GM12878 (cell line): ENCODE results near the gene RFX1. TPM values are rescaled to one million over a fixed set of nuclear protein-coding genes. Genes with fewer than 3 reads are reported as not detected.

ENCODE experiments used
- ATAC-seq: fragments of 200-7000 bp; cut with Tn5 transposase; 3 replicates; pipeline ENCODE4 v1.9.1; 2020; ENCODE audit warnings: mild to moderate bottlenecking, moderate library complexity
- BruUV-seq: library from RNA; stranded (reverse); fragments of 400-500 nt; replicated peaks from 2 replicates; lab custom pipeline; 2021; lab: Mats Ljungman, UMichigan
- CTCF ChIA-PET: fragments of 300-600 bp; sonication (Branson Sonifier 250); formaldehyde crosslinking; extraction: SDS; loops from one replicate; lab custom pipeline; 2021; ENCODE audit warnings: inconsistent platforms; lab: Yijun Ruan, JAX
- POLR2A ChIA-PET: fragments of 350-600 bp; formaldehyde crosslinking; extraction: SDS; loops from one replicate; lab custom pipeline; 2021; ENCODE audit warnings: inconsistent platforms; lab: Charles Lee
- RAD21 ChIA-PET: fragments of 300-600 bp; sonication (Branson Sonifier 250); formaldehyde crosslinking; loops from one replicate; lab custom pipeline; 2023; ENCODE audit warnings: antibody characterized with exemption; ENCODE audit not compliant: unreplicated experiment; lab: Charles Lee
- SMC1A ChIA-PET: fragments of 300-600 bp; sonication (Branson Sonifier 250); formaldehyde crosslinking; loops from one replicate; lab custom pipeline; 2023; ENCODE audit not compliant: unreplicated experiment, uncharacterized antibody; lab: Charles Lee
- DNase-seq: peaks from one replicate; pipeline ENCODE4 v3.0.0-alpha.2; 2011; ENCODE audit warnings: low read depth, low spot score
- FAIRE-seq: peaks from 3 replicates; lab custom pipeline; 2011; peaks lifted over from hg19 to GRCh38; lab: Jason Lieb, UNC
- H2AFZ ChIP-seq: 2 replicates; pipeline ENCODE4 v1.6.0; 2011; ENCODE audit warnings: low read depth, low read length, control low read depth; ENCODE audit not compliant: control insufficient read depth
- H3K27ac ChIP-seq: 2 replicates; pipeline ENCODE4 v1.5.1; 2011; ENCODE audit warnings: control low read depth; ENCODE audit not compliant: control insufficient read depth, insufficient read depth
- H3K27me3 ChIP-seq, 2 experiments: replicated peaks in 1 of 2; 2 replicates each; pipeline versions ENCODE4 v1.6.0 to v1.6.1; 2011; ENCODE audit warnings: low read length in 1 of 2; ENCODE audit not compliant: control insufficient read depth in 2 of 2, insufficient read depth in 2 of 2
- H3K36me3 ChIP-seq, 2 experiments: 2 replicates each; pipeline ENCODE4 v1.5.1; 2011; ENCODE audit warnings: low read length in 1 of 2; ENCODE audit not compliant: control insufficient read depth in 2 of 2, insufficient read depth in 2 of 2
- H3K4me1 ChIP-seq: 2 replicates; pipeline ENCODE4 v1.6.1; 2011; ENCODE audit warnings: mild to moderate bottlenecking, low read length, moderate library complexity, mixed read lengths; ENCODE audit not compliant: control insufficient read depth, insufficient read depth
- H3K4me2 ChIP-seq: 2 replicates; pipeline ENCODE4 v1.6.0; 2011; ENCODE audit warnings: control low read depth; ENCODE audit not compliant: control insufficient read depth, insufficient read depth
- H3K4me3 ChIP-seq: fragments of 200-600 bp; sonication (generic); 2 replicates; pipeline ENCODE4 v1.5.1; 2016
- H3K79me2 ChIP-seq: 2 replicates; pipeline ENCODE4 v1.6.0; 2011; ENCODE audit warnings: low read length; ENCODE audit not compliant: control insufficient read depth, insufficient read depth
- H3K9ac ChIP-seq: 2 replicates; pipeline ENCODE4 v1.8.0; 2011; ENCODE audit warnings: low read length, control low read depth, mixed read lengths; ENCODE audit not compliant: control insufficient read depth, insufficient read depth
- H3K9me3 ChIP-seq: replicated peaks from 3 replicates; pipeline ENCODE4 v1.5.1; 2011; ENCODE audit warnings: mild to moderate bottlenecking, low read length; ENCODE audit not compliant: control insufficient read depth, insufficient read depth
- H4K20me1 ChIP-seq: 2 replicates; pipeline ENCODE4 v1.6.0; 2011; ENCODE audit not compliant: control insufficient read depth, insufficient read depth
- GABPA ChIP-seq: IDR thresholded peaks from 2 replicates; pipeline ENCODE4 v1.6.1; 2014; ENCODE audit warnings: antibody characterized with exemption, low read depth, mild to moderate bottlenecking, inconsistent platforms
- KAT2A ChIP-seq: conservative IDR thresholded peaks from 2 replicates; pipeline ENCODE4 v1.6.1; 2011; ENCODE audit warnings: low read depth, low read length; ENCODE audit not compliant: control insufficient read depth
- SUPT20H ChIP-seq: IDR thresholded peaks from 2 replicates; pipeline ENCODE4 v1.6.1; 2011; ENCODE audit warnings: low read depth, mild to moderate bottlenecking, low read length, moderate library complexity, borderline replicate concordance; ENCODE audit not compliant: control insufficient read depth
- WGBS: methylation state at CpG from one replicate; pipeline ENCODE4 v1.1.6; 2016; ENCODE audit warnings: low lambda C conversion rate; ENCODE audit not compliant: insufficient replicate concordance, insufficient coverage; ENCODE audit errors: missing lambda C conversion rate; 5-methylcytosine and 5-hydroxymethylcytosine counted together
- in situ Hi-C: fragments of 300-500 bp; cut with MboI; formaldehyde crosslinking; loops from 9 replicates; pipeline ENCODE4 v1.14.3; 2018; ENCODE audit warnings: mixed read lengths
- intact Hi-C: fragments of 100-400 bp; cut with micrococcal nuclease; formaldehyde crosslinking; loops from one replicate; pipeline ENCODE4 v1.14.2; 2022; ENCODE audit not compliant: unreplicated experiment
- polyA plus RNA-seq, 11 experiments: library from polyadenylated mRNA; depleted of rRNA in 4 of 11; unstranded in 6 of 11; stranded (reverse) in 5 of 11; fragments of >200 nt; fragmentation: Nextera tagmentation in 4 of 11; fragmentation: Illumina TruSeq in 1 of 11; extraction: Ambion mirVana in 4 of 11; extraction: Trizol in 1 of 11; gene quantifications; 1 replicate in 1 of 11; 2 replicates in 10 of 11; pipeline versions ENCODE4 v1.2.1 to v1.2.3, GENCODE V29; 2011 to 2016; ENCODE audit warnings: inconsistent platforms in 2 of 11, missing spikeins in 2 of 11, low read depth in 1 of 11
- total RNA-seq, 4 experiments: library from RNA; depleted of rRNA in 3 of 4; stranded (reverse); fragments of >200 nt in 3 of 4; fragmentation: Illumina TruSeq in 1 of 4; extraction: Trizol in 1 of 4; gene quantifications; 2 replicates each; pipeline versions ENCODE4 v1.2.1 to v1.2.3, GENCODE V29; 2013 to 2021
- TF ChIP-seq, protein P1 (sequence below), 3 experiments: IDR thresholded peaks in 2 of 3; conservative IDR thresholded peaks in 1 of 3; 2 replicates each; pipeline ENCODE4 v1.5.1; 2011; ENCODE audit warnings: low read depth in 3 of 3, low read length in 3 of 3, mild to moderate bottlenecking in 3 of 3, control low read depth in 2 of 3, moderate library complexity in 2 of 3, inconsistent platforms in 1 of 3, mixed read lengths in 1 of 3; ENCODE audit not compliant: control insufficient read depth in 2 of 3, insufficient read depth in 1 of 3; ENCODE audit errors: extremely low read depth in 1 of 3

The RFX1 gene
- total and polyA plus RNA-seq, 10 of the 15 experiments (the other 5 are each of a cell fraction or from before 2014, with no cell fraction given) = 0.05 to 11.0 (median 1.5) TPM

DNA sequence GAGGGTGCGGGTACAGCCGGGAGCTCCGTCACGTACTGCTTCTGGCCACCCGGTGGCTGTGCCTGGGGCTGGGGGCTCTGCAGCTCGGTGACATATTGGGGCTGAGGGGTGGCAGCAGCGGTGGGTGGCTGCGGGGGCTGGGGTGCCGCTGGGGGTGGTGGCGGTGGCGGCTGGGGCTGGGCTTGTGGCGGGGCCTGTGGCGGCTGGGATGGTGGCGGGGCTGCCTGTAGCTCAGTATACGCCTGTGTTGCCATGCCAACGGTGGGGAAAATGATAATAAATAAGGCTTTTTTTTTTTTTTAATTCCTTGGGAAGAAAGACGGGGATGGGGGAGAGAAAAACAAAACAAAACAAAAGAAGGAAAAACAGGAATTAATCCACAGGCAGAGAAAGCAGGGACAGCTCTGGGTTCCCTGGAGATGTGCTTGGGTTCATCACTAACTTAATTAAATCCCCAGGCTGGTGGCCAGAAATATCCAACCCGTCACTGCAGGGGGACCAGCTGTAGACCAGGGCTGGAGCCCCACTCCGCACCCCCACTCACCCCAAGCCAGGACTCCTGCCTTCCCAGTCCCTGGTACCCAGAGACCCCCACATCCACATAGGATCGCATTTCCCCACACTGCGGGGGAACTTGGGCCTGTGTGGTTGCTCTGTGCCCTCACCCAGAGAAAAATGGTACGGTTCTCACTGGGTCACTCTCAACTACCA lies 12.4 kb downstream of the RFX1 start:
- Histone ChIP-seq H3K4me1 (no peaks in the 10 kb centered on the region), H3K27ac (no peak overlapping the region), H2AFZ (no peak overlapping the region), H3K27me3 (no peaks in the 10 kb centered on the region), H3K9ac (no peak overlapping the region), H3K4me3 (no peak overlapping the region), H3K79me2 (no peaks in the 10 kb centered on the region), H3K9me3 (no peaks in the 10 kb centered on the region), H3K36me3 (peaks cover 0 to 3% of the 10 kb centered on the region in 2 experiments; a peak in 3 of 4 replicates), H4K20me1 (no peaks in the 10 kb centered on the region), H3K4me2 (no peak overlapping the region)
- CTCF ChIA-PET = interaction anchor here (0.5 to 1.2 kb wide), 2 partner anchors 65 to 91 kb away, joined by 3 to 4 read pairs; no protein-coding TSS in a partner anchor
- POLR2A ChIA-PET = interaction anchor here (0.6 to 1.4 kb wide), 2 partner anchors 11 to 38 kb away, joined by 3 read pairs; partner anchors contain the start of gene IL27RA
- 88% methylated on average over 11 of the region's 22 CpGs for WGBS
- SMC1A ChIA-PET = interaction anchor here (1.6 kb wide), 1 partner anchor 9 kb away, joined by 6 read pairs; no protein-coding TSS in a partner anchor
- no peak for TF ChIP-seq SUPT20H
- TF ChIP-seq KAT2A = no peak
- no peak for TF ChIP-seq GABPA
- TF ChIP-seq, protein P1, sequence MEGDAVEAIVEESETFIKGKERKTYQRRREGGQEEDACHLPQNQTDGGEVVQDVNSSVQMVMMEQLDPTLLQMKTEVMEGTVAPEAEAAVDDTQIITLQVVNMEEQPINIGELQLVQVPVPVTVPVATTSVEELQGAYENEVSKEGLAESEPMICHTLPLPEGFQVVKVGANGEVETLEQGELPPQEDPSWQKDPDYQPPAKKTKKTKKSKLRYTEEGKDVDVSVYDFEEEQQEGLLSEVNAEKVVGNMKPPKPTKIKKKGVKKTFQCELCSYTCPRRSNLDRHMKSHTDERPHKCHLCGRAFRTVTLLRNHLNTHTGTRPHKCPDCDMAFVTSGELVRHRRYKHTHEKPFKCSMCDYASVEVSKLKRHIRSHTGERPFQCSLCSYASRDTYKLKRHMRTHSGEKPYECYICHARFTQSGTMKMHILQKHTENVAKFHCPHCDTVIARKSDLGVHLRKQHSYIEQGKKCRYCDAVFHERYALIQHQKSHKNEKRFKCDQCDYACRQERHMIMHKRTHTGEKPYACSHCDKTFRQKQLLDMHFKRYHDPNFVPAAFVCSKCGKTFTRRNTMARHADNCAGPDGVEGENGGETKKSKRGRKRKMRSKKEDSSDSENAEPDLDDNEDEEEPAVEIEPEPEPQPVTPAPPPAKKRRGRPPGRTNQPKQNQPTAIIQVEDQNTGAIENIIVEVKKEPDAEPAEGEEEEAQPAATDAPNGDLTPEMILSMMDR (IDR thresholded peaks at IDR 0.05 in 2 of 3, conservative IDR thresholded peaks at IDR 0.05 in 1 of 3; ENCODE audit: control insufficient read depth in 2 of 3, extremely low read depth in 1 of 3, insufficient read depth in 1 of 3, low read depth in 3 of 3, low read length in 3 of 3) = no peak
- RAD21 ChIA-PET = interaction anchor here (1.2 kb wide), 1 partner anchor 10 kb away, joined by 3 read pairs; no protein-coding TSS in a partner anchor
- intact Hi-C loops (no loop called here), in situ Hi-C loops (no loop called here)
- DNase-seq = no peak
- no peak for ATAC-seq
- no peak for FAIRE-seq
- no TSS peak for BruUV-seq
